Measurements from ENCODE around the gene HJURP.

HJURP gene

GRCh38 chr2:233841183-233841582 lies 13.2 kb downstream of the HJURP start:
- intact Hi-C loops (cut with DNase I; ENCODE audit: low total_unique reads), result no loop called here
- no peaks in the 10 kb centered on the region for H3K36me3 ChIP-seq
- DNase-seq, result peak in 1 of 2 donors; percentile 45
- H3K27me3 ChIP-seq, result no peaks in the 10 kb centered on the region
- H3K27ac ChIP-seq, result no peak overlapping the region
- no peak for TF ChIP-seq CTCF (IDR thresholded peaks at IDR 0.05)
- H3K4me3 ChIP-seq, result no peak overlapping the region
- H3K9me3 ChIP-seq, result no peaks in the 10 kb centered on the region
- H3K4me1 ChIP-seq, result no peaks in the 10 kb centered on the region

GRCh38 chr2:233840520-233840919 lies 13.8 kb downstream of the HJURP start:
- no peak for DNase-seq
- Histone ChIP-seq H3K36me3 (no peaks in the 10 kb centered on the region), H3K4me1 (no peaks in the 10 kb centered on the region)

GRCh38 chr2:233839447-233839820 lies 14.9 kb downstream of the HJURP start:
- no peaks in the 10 kb centered on the region for H3K27me3 ChIP-seq
- no peaks in the 10 kb centered on the region for H3K36me3 ChIP-seq
- no peak overlapping the region for H3K27ac ChIP-seq
- H3K4me3 ChIP-seq, result no peak overlapping the region
- intact Hi-C loops (cut with DNase I; ENCODE audit: low total_unique reads), result no loop called here
- TF ChIP-seq CTCF (IDR thresholded peaks at IDR 0.05), result no peak
- H3K4me1 ChIP-seq, result no peaks in the 10 kb centered on the region
- no peak for DNase-seq
- no peaks in the 10 kb centered on the region for H3K9me3 ChIP-seq

More at GRCh38 chr2:233840520-233840919, 13.8 kb downstream of the HJURP start:
- Histone ChIP-seq H3K9me3 (no peaks in the 10 kb centered on the region), H3K27me3 (no peaks in the 10 kb centered on the region), H3K27ac (no peak overlapping the region), H3K4me3 (no peak overlapping the region)
- intact Hi-C loops (cut with DNase I; ENCODE audit: low total_unique reads), result no loop called here
- TF ChIP-seq CTCF (IDR thresholded peaks at IDR 0.05), result no peak

- Histone ChIP-seq H3K4me3 (no peak overlapping the region), H3K27ac (no peak overlapping the region), H3K36me3 (no peaks in the 10 kb centered on the region), H3K9me3 (no peaks in the 10 kb centered on the region), H3K4me1 (no peaks in the 10 kb centered on the region), H3K27me3 (no peaks in the 10 kb centered on the region)
- peak in 1 of 2 donors; percentile 20 for DNase-seq
- no peak for TF ChIP-seq CTCF (IDR thresholded peaks at IDR 0.05)
- intact Hi-C loops (cut with DNase I; ENCODE audit: low total_unique reads), result no loop called here
Measured at GRCh38 chr2:233838726-233839446, 15.4 kb downstream of the HJURP start.

- no peak for TF ChIP-seq CTCF (IDR thresholded peaks at IDR 0.05)
- no peak overlapping the region for H3K4me3 ChIP-seq
- no peaks in the 10 kb centered on the region for H3K4me1 ChIP-seq
- DNase-seq, result peak in 1 of 2 donors; percentile 49
- H3K27ac ChIP-seq, result no peak overlapping the region
- no peaks in the 10 kb centered on the region for H3K27me3 ChIP-seq
- no peaks in the 10 kb centered on the region for H3K36me3 ChIP-seq
- intact Hi-C loops (cut with DNase I; ENCODE audit: low total_unique reads), result no loop called here
- H3K9me3 ChIP-seq, result no peaks in the 10 kb centered on the region
Measured at GRCh38 chr2:233838251-233838650, 16.1 kb downstream of the HJURP start.
